A549 (cell line): ENCODE results near the gene LGI2.

Experiments used
- CEBPB ChIP-seq, 2 experiments: fragments of >200 bp in 1 of 2; sonication (Bioruptor Twin) in 1 of 2; formaldehyde crosslinking in 1 of 2; IDR thresholded peaks; 2 replicates each; pipeline ENCODE4 v1.6.1; 2012 to 2016
- CTCF ChIP-seq: fragments of >200 bp; sonication (Bioruptor Twin); formaldehyde crosslinking; IDR thresholded peaks from 3 replicates; pipeline ENCODE4 v1.5.1; 2016
- EP300 ChIP-seq, 2 experiments: fragments of >200 bp; sonication (Bioruptor Twin); formaldehyde crosslinking; IDR thresholded peaks; 2 replicates in 1 of 2; 3 replicates in 1 of 2; pipeline ENCODE4 v1.6.1; 2016 to 2017
- MAZ ChIP-seq: fragments of 150-350 bp; IDR thresholded peaks from 2 replicates; pipeline ENCODE4 v1.6.1; 2014; ENCODE audit warnings: antibody characterized with exemption, low read depth, low read length, borderline replicate concordance
- MYC ChIP-seq: IDR thresholded peaks from 2 replicates; pipeline ENCODE4 v1.6.1; 2012; ENCODE audit warnings: mild to moderate bottlenecking, inconsistent platforms, low read length, improper control_type of control experiment, borderline replicate concordance
- PHF8 ChIP-seq: fragments of 200-600 bp; sonication (generic); IDR thresholded peaks from 2 replicates; pipeline ENCODE4 v1.6.1; 2016; ENCODE audit warnings: low read depth, mild to moderate bottlenecking, antibody characterized with exemption, moderate library complexity, borderline replicate concordance
- POLR2A ChIP-seq: IDR thresholded peaks from 2 replicates; pipeline ENCODE4 v1.6.1; 2012; ENCODE audit warnings: mild to moderate bottlenecking, low read length
- RAD21 ChIP-seq, 2 experiments: fragments of >200 bp in 1 of 2; sonication (Bioruptor Twin) in 1 of 2; formaldehyde crosslinking in 1 of 2; IDR thresholded peaks in 1 of 2; conservative IDR thresholded peaks in 1 of 2; 2 replicates in 1 of 2; 3 replicates in 1 of 2; pipeline ENCODE4 v1.6.1; 2012 to 2018; ENCODE audit warnings: inconsistent platforms in 1 of 2
- RFX5 ChIP-seq: fragments of 450-650 bp; IDR thresholded peaks from 2 replicates; pipeline ENCODE4 v1.7.1; 2014; ENCODE audit warnings: antibody characterized with exemption, mild to moderate bottlenecking, moderate library complexity
- TF ChIP-seq, protein P1 (sequence below): fragments of 450-650 bp; IDR thresholded peaks from 2 replicates; pipeline ENCODE4 v1.6.1; 2014; ENCODE audit warnings: antibody characterized with exemption
- TF ChIP-seq, protein P2 (sequence below): fragments of 200-600 bp; sonication (generic); IDR thresholded peaks from 2 replicates; pipeline ENCODE4 v1.6.1; 2016; ENCODE audit warnings: antibody characterized with exemption, mild to moderate bottlenecking, moderate library complexity

DNA sequence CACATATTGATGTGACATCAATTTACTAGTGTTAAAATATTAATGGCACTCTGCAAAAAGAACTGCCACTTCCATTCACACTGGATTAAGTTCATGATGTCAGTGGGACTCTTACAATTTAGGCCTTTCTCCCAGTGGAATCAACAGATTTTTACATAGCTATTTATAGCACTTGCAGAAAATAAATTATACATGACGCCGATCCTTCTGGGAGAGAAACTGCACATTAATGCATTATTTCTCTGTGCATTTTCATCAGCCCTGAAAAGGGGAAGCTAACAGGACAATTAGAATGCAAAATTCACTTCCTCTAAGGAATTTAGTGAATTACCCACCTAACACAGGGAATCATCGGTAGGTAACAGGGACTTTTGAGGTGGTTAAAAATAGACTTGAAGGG lies 15.7 kb downstream of the LGI2 start:
- no peak for TF ChIP-seq RFX5
- TF ChIP-seq CTCF = no peak
- TF ChIP-seq EP300 (IDR thresholded peaks at IDR 0.05) = no peak
- no peak for TF ChIP-seq PHF8
- TF ChIP-seq, protein P1, sequence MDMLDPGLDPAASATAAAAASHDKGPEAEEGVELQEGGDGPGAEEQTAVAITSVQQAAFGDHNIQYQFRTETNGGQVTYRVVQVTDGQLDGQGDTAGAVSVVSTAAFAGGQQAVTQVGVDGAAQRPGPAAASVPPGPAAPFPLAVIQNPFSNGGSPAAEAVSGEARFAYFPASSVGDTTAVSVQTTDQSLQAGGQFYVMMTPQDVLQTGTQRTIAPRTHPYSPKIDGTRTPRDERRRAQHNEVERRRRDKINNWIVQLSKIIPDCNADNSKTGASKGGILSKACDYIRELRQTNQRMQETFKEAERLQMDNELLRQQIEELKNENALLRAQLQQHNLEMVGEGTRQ = no peak
- TF ChIP-seq MAZ = no peak
- TF ChIP-seq POLR2A = no peak
- no peak for TF ChIP-seq RAD21 (conservative IDR thresholded peaks at IDR 0.05 in 1 of 2, IDR thresholded peaks at IDR 0.05 in 1 of 2)
- no peak for TF ChIP-seq CEBPB (IDR thresholded peaks at IDR 0.05)
- TF ChIP-seq MYC = no peak
- TF ChIP-seq, protein P2, sequence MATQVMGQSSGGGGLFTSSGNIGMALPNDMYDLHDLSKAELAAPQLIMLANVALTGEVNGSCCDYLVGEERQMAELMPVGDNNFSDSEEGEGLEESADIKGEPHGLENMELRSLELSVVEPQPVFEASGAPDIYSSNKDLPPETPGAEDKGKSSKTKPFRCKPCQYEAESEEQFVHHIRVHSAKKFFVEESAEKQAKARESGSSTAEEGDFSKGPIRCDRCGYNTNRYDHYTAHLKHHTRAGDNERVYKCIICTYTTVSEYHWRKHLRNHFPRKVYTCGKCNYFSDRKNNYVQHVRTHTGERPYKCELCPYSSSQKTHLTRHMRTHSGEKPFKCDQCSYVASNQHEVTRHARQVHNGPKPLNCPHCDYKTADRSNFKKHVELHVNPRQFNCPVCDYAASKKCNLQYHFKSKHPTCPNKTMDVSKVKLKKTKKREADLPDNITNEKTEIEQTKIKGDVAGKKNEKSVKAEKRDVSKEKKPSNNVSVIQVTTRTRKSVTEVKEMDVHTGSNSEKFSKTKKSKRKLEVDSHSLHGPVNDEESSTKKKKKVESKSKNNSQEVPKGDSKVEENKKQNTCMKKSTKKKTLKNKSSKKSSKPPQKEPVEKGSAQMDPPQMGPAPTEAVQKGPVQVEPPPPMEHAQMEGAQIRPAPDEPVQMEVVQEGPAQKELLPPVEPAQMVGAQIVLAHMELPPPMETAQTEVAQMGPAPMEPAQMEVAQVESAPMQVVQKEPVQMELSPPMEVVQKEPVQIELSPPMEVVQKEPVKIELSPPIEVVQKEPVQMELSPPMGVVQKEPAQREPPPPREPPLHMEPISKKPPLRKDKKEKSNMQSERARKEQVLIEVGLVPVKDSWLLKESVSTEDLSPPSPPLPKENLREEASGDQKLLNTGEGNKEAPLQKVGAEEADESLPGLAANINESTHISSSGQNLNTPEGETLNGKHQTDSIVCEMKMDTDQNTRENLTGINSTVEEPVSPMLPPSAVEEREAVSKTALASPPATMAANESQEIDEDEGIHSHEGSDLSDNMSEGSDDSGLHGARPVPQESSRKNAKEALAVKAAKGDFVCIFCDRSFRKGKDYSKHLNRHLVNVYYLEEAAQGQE = no peak
